ENCODE data around the gene DLEU7. TPM values are rescaled to one million over a fixed set of nuclear protein-coding genes. Genes with fewer than 3 reads are reported as not detected.

The DLEU7 gene
- total RNA-seq, 1 experiment from 2014 or later, result 3.6 TPM

DNA sequence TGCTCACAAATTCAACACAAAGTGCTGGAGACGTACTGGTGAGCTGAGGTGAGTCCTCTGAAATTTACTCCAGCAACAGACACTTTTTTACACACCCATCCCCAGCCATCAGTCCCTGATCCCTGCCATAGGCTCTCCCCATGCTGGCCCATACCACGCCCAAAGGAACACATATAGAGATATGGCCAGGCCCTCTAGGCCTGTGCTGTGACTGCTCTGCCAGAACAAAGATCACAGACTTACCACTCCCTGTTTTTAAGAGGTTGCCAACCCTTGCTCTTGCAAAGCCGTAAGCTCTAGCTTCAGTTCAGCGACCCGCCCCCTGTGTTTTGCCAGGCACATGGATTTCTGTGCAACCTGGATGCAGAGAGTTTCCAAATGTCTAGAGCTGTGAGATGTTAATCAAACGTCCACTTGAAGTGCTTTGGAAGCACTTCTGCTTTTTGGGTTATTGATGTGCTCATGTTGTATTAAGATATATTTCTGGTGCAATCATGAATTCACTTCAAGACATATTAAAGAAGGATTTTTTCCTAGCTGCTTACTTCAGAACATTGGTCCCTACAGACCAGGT lies 59.7 kb downstream of the DLEU7 start (continued):
- TF ChIP-seq ZSCAN18 (CRISPR knock-in tag; IDR thresholded peaks at IDR 0.05) (no peak), NR1H2 (CRISPR knock-in tag; IDR thresholded peaks at IDR 0.05) (no peak)

GRCh38 chr13:50783066-50783465 lies 60.4 kb downstream of the DLEU7 start:
- ChIA-PET CTCF (interaction anchor here (1.3 kb wide), 1 partner anchor 129 kb away, joined by 4 read pairs; no protein-coding TSS in a partner anchor), POLR2A (no interaction called here)
- no peaks in the 10 kb centered on the region for H3K9me3 Mint-ChIP-seq
- no peaks in the 10 kb centered on the region for H3K36me3 Mint-ChIP-seq
- H3K27me3 Mint-ChIP-seq (ENCODE audit: low read depth), result no peaks in the 10 kb centered on the region
- H3K4me3 Mint-ChIP-seq, result no peak overlapping the region
- H3K27ac Mint-ChIP-seq, result no peak overlapping the region
- DNase-seq (ENCODE audit: low spot score) (no peak), ATAC-seq (no peak)
- H3K4me1 Mint-ChIP-seq, result peaks cover 34% of the 10 kb centered on the region
- no peak for TF ChIP-seq RELA (CRISPR knock-in tag; IDR thresholded peaks at IDR 0.05; ENCODE audit: borderline replicate concordance)
- TF ChIP-seq GTF2I (CRISPR knock-in tag; conservative IDR thresholded peaks at IDR 0.05), result no peak
- no peak for TF ChIP-seq ZNF317 (CRISPR knock-in tag; IDR thresholded peaks at IDR 0.05; ENCODE audit: borderline replicate concordance, low read depth)
- TF ChIP-seq ZNF138 (CRISPR knock-in tag; conservative IDR thresholded peaks at IDR 0.05), result no peak
- TF ChIP-seq, protein P1, sequence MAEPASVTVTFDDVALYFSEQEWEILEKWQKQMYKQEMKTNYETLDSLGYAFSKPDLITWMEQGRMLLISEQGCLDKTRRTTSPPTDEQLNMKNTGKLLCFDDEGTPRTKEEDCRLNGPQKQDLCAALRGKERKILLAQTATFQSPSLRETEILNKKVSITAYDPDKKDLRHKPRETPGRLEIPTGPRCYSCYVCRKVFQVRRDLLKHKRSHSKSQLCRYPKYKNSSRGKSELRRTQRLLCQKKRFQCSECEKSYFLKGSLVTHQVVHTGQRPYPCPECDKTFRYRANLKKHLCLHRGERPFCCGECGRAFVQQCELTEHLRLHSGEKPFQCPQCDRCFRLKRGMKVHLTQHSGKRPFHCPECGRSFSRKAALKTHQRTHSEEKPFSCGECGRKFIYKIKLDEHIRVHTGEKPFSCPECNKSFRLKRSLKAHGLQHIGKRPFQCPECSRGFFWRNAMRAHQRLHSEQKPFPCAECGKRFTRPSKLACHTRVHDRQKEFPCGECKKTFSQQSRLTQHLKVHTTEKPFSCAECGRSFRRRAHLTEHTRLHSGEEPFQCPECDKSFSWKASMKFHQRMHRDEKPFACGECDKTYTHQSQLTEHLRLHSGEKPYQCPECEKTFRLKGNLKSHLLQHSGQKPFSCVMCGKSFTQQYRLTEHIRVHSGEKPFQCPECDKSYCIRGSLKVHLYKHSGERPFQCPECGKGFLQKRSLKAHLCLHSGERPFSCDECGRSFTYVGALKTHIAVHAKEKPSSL (CRISPR knock-in tag; conservative IDR thresholded peaks at IDR 0.05), result no peak
- no peak for TF ChIP-seq ZNF532 (CRISPR knock-in tag; IDR thresholded peaks at IDR 0.05; ENCODE audit: borderline replicate concordance)
- TF ChIP-seq NFE2L1 (CRISPR knock-in tag; IDR thresholded peaks at IDR 0.05), result no peak
- no peak for TF ChIP-seq USF2 (CRISPR knock-in tag; IDR thresholded peaks at IDR 0.05)
- no peak for TF ChIP-seq GRHL2 (CRISPR knock-in tag; IDR thresholded peaks at IDR 0.05; ENCODE audit: insufficient replicate concordance, severe bottlenecking)
- no peak for TF ChIP-seq NFYB (CRISPR knock-in tag; conservative IDR thresholded peaks at IDR 0.05; ENCODE audit: low read depth)
- no peak for TF ChIP-seq RORB (CRISPR knock-in tag; IDR thresholded peaks at IDR 0.05)
- no peak for TF ChIP-seq ZNF512 (CRISPR knock-in tag; IDR thresholded peaks at IDR 0.05; ENCODE audit: borderline replicate concordance)
- no peak for TF ChIP-seq TEAD4 (CRISPR knock-in tag; IDR thresholded peaks at IDR 0.05)
